Measurements from ENCODE around the gene ANO2.

ANO2 gene

GRCh38 chr12:5581616-5582015, 363.4 kb downstream of the ANO2 start:
- no peak for TF ChIP-seq CTCF (IDR thresholded peaks at IDR 0.05; ENCODE audit: low read depth, low read length)
- in situ Hi-C loops (cut with HindIII; ENCODE audit: low sequenced_read_pairs), result no loop called here
- no peak for DNase-seq (ENCODE audit: low read depth, low spot score)
- H3K4me3 ChIP-seq (ENCODE audit: low read depth, low read length), result no peak overlapping the region

- DNase-seq (ENCODE audit: low read depth, low spot score), result no peak
- in situ Hi-C loops (cut with HindIII; ENCODE audit: low sequenced_read_pairs), result no loop called here
- TF ChIP-seq CTCF (IDR thresholded peaks at IDR 0.05; ENCODE audit: low read depth, low read length), result no peak
- H3K4me3 ChIP-seq (ENCODE audit: low read depth, low read length), result no peak overlapping the region
These were observed 364.0 kb downstream of the ANO2 start for GRCh38 chr12:5581019-5581418.

- TF ChIP-seq CTCF (IDR thresholded peaks at IDR 0.05; ENCODE audit: low read depth, low read length), result no peak
- in situ Hi-C loops (cut with HindIII; ENCODE audit: low sequenced_read_pairs), result no loop called here
- no peak for DNase-seq (ENCODE audit: low read depth, low spot score)
- no peak overlapping the region for H3K4me3 ChIP-seq (ENCODE audit: low read depth, low read length)
These were observed 366.3 kb downstream of the ANO2 start for GRCh38 chr12:5578775-5579174.

- no peak for TF ChIP-seq CTCF (IDR thresholded peaks at IDR 0.05; ENCODE audit: low read depth, low read length)
- no peak overlapping the region for H3K4me3 ChIP-seq (ENCODE audit: low read depth, low read length)
- in situ Hi-C loops (cut with HindIII; ENCODE audit: low sequenced_read_pairs), result no loop called here
- DNase-seq (ENCODE audit: low read depth, low spot score), result no peak
These were observed 367.3 kb downstream of the ANO2 start for GRCh38 chr12:5577741-5578140.

GRCh38 chr12:5577211-5577612, 367.8 kb downstream of the ANO2 start:
- TF ChIP-seq CTCF (IDR thresholded peaks at IDR 0.05; ENCODE audit: low read depth, low read length), result no peak
- no peak overlapping the region for H3K4me3 ChIP-seq (ENCODE audit: low read depth, low read length)
- DNase-seq (ENCODE audit: low read depth, low spot score), result no peak
- in situ Hi-C loops (cut with HindIII; ENCODE audit: low sequenced_read_pairs), result no loop called here

GRCh38 chr12:5575987-5576386, 369.1 kb downstream of the ANO2 start:
- in situ Hi-C loops (cut with HindIII; ENCODE audit: low sequenced_read_pairs), result no loop called here
- H3K4me3 ChIP-seq (ENCODE audit: low read depth, low read length), result no peak overlapping the region
- TF ChIP-seq CTCF (IDR thresholded peaks at IDR 0.05; ENCODE audit: low read depth, low read length), result no peak
- DNase-seq (ENCODE audit: low read depth, low spot score), result no peak

- no peak for DNase-seq (ENCODE audit: low read depth, low spot score)
- in situ Hi-C loops (cut with HindIII; ENCODE audit: low sequenced_read_pairs), result no loop called here
- TF ChIP-seq CTCF (IDR thresholded peaks at IDR 0.05; ENCODE audit: low read depth, low read length), result no peak
- H3K4me3 ChIP-seq (ENCODE audit: low read depth, low read length), result no peak overlapping the region
These were observed 369.8 kb downstream of the ANO2 start for GRCh38 chr12:5575232-5575631.
